IPS-20b (cell line): ENCODE data around the gene NELFA.

Experiments
- H3K27ac ChIP-seq: one replicate; pipeline ENCODE4 v1.5.1; 2013; ENCODE audit warnings: low read length
- H3K27me3 ChIP-seq: 2 replicates; pipeline ENCODE4 v1.6.1; 2013; ENCODE audit warnings: mild to moderate bottlenecking, low read length, inconsistent platforms; ENCODE audit not compliant: insufficient read depth
- H3K36me3 ChIP-seq: 2 replicates; pipeline ENCODE4 v1.6.1; 2013; ENCODE audit warnings: low read depth, mild to moderate bottlenecking, inconsistent platforms, low read length, moderate library complexity; ENCODE audit not compliant: insufficient read depth
- H3K4me1 ChIP-seq: 2 replicates; pipeline ENCODE4 v1.6.1; 2013; ENCODE audit warnings: mild to moderate bottlenecking, control low read depth, inconsistent platforms, low read length, moderate library complexity; ENCODE audit not compliant: insufficient read depth
- H3K4me3 ChIP-seq: 2 replicates; pipeline ENCODE4 v1.5.1; 2013; ENCODE audit warnings: mild to moderate bottlenecking, low read length, inconsistent platforms
- H3K9ac ChIP-seq: 2 replicates; pipeline ENCODE4 v1.6.1; 2013; ENCODE audit warnings: low read depth, mild to moderate bottlenecking, inconsistent platforms, low read length, moderate library complexity
- H3K9me3 ChIP-seq: 2 replicates; pipeline ENCODE4 v1.6.1; 2013; ENCODE audit warnings: mild to moderate bottlenecking, low read depth, low read length, inconsistent platforms; ENCODE audit not compliant: insufficient read depth

Gene NELFA

GRCh38 chr4:1983846-1984405 lies 24.8 kb downstream of the NELFA start:
- H3K27me3 ChIP-seq = no peaks in the 10 kb centered on the region
- no peak overlapping the region for H3K4me3 ChIP-seq
- no peaks in the 10 kb centered on the region for H3K4me1 ChIP-seq
- no peak overlapping the region for H3K27ac ChIP-seq
- H3K9me3 ChIP-seq = no peaks in the 10 kb centered on the region
- peaks cover 88% of the 10 kb centered on the region for H3K36me3 ChIP-seq
- H3K9ac ChIP-seq = no peak overlapping the region

DNA sequence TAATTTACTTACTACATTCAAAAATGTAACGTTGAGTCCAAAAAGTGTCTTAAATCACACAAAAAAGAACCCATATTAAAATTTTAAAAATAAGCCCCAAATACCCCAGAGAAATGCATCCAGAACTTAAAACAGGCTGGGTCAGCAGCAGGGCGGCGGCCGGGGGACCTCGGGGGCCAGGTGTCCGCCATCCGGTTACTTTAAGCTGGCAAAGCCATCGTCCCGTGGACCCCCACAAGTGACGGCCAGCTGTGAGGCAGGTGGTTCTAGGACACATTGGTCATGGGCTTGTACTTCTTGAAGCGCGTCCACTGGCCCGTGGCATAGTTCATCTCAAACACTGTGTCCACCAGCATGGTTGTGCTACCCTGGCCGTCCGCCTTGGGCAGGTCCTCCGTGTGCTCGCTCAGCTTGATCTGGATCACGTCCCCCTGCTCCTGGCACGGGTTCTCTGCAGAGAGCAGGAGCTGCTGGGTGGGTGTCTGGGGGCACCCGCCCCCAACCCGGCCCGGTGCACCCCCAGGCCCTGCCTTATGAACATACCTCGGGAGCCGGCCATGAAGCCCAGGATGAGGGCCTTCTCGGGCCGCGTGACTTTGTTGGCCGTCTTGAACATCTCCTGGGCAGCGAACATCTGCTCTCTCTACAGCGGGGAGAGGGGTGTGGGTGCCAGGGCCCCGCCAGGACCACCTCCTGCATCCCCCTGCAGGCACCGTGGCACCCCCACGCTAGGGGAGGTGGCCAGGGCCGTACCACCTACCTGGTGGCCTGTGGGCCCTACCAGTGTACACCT lies 25.5 kb downstream of the NELFA start:
- H3K27ac ChIP-seq = no peak overlapping the region
- peaks cover 95% of the 10 kb centered on the region for H3K36me3 ChIP-seq
- no peaks in the 10 kb centered on the region for H3K4me1 ChIP-seq
- no peak overlapping the region for H3K9ac ChIP-seq
- no peaks in the 10 kb centered on the region for H3K9me3 ChIP-seq
- H3K4me3 ChIP-seq = no peak overlapping the region
- H3K27me3 ChIP-seq = no peaks in the 10 kb centered on the region

GRCh38 chr4:1982124-1983052 lies 26.4 kb downstream of the NELFA start:
- Histone ChIP-seq H3K27me3 (no peaks in the 10 kb centered on the region), H3K4me1 (no peaks in the 10 kb centered on the region), H3K36me3 (peaks cover 95% of the 10 kb centered on the region), H3K9ac (no peak overlapping the region), H3K9me3 (no peaks in the 10 kb centered on the region), H3K4me3 (no peak overlapping the region), H3K27ac (no peak overlapping the region)

DNA sequence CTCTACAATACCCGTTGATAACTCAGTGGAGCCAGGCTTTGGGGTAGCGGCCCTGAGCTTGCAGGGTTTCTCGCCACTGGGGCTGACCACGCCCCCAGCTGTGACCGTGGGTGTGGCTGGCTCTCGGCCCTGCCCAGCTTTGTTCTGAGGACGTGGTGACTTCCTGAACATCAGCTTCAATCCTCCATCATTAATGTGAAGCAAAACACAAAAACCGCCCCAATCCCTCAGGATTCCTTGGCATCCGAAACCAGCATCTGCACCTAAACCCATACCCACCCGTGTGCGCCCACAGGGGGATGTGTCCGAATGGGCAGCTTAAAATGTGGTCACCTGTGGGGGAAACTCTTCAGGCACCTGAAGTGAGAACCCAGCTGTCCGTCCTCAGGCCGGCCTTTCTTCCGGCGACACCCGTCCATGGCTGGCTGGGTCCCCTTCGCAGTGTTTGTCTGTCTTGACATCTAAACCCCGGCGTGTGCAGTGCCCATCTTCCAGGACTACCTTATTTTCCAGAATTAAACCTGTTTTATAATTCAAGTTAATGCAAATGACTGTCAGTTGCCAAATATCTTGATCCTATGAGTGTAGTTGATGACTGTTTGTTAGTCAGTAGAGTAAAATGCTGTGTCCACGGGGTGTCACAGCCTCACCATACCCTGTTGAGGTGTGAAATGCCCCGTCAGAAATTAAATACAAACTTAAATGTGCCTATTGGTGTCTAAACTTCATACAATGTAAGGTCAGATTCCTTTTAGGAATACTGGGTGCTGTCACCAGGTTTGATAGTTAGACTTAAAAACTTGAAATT lies 27.3 kb downstream of the NELFA start:
- Histone ChIP-seq H3K4me3 (no peak overlapping the region), H3K9me3 (no peaks in the 10 kb centered on the region), H3K27me3 (no peaks in the 10 kb centered on the region), H3K9ac (no peak overlapping the region), H3K36me3 (peaks cover 94% of the 10 kb centered on the region), H3K4me1 (no peaks in the 10 kb centered on the region), H3K27ac (no peak overlapping the region)

DNA sequence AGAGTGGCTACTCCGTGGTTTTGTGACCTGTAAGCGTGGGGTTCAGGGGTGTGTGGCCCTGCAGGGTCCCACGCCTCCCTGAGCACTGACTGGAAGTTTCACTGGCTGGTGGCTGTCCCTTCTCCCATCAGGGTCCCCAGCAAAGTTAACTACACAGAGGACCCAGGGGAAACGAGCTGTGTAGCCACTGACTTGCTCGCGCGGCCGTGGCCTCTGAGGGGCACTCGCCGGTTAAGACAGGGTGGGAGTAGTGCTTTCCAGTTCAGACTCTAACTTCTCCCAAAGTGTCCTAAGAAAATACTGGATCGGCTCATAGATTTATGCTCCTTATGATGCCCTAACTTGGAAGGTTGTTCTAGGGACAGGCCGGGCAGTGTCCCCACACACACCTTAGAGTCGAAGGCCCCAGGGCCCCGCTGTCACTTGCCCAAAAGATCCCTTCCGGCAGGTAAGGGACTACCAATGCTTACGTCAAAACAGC lies 28.2 kb downstream of the NELFA start:
- Histone ChIP-seq H3K27ac (no peak overlapping the region), H3K9ac (no peak overlapping the region), H3K27me3 (no peaks in the 10 kb centered on the region), H3K4me1 (no peaks in the 10 kb centered on the region), H3K4me3 (no peak overlapping the region), H3K36me3 (peaks cover 95% of the 10 kb centered on the region), H3K9me3 (no peaks in the 10 kb centered on the region)

GRCh38 chr4:1979477-1980196 lies 29.1 kb downstream of the NELFA start:
- H3K27ac ChIP-seq = no peak overlapping the region
- H3K9ac ChIP-seq = no peak overlapping the region
- no peak overlapping the region for H3K4me3 ChIP-seq
- peaks cover 98% of the 10 kb centered on the region for H3K36me3 ChIP-seq
- H3K27me3 ChIP-seq = no peaks in the 10 kb centered on the region
- H3K9me3 ChIP-seq = no peaks in the 10 kb centered on the region
- H3K4me1 ChIP-seq = no peaks in the 10 kb centered on the region

GRCh38 chr4:1978741-1979476 lies 29.9 kb downstream of the NELFA start:
- H3K36me3 ChIP-seq = peaks cover 95% of the 10 kb centered on the region
- H3K9me3 ChIP-seq = no peaks in the 10 kb centered on the region
- no peaks in the 10 kb centered on the region for H3K4me1 ChIP-seq
- no peak overlapping the region for H3K4me3 ChIP-seq
- no peak overlapping the region for H3K9ac ChIP-seq
- H3K27me3 ChIP-seq = no peaks in the 10 kb centered on the region
- H3K27ac ChIP-seq = no peak overlapping the region

GRCh38 chr4:1978226-1978625 lies 30.5 kb downstream of the NELFA start:
- Histone ChIP-seq H3K4me1 (no peaks in the 10 kb centered on the region), H3K9me3 (no peaks in the 10 kb centered on the region), H3K36me3 (peaks cover 93% of the 10 kb centered on the region), H3K9ac (no peak overlapping the region), H3K4me3 (no peak overlapping the region), H3K27ac (no peak overlapping the region), H3K27me3 (no peaks in the 10 kb centered on the region)

GRCh38 chr4:1976416-1977352 lies 32.1 kb downstream of the NELFA start:
- peaks cover 91% of the 10 kb centered on the region for H3K36me3 ChIP-seq
- no peak overlapping the region for H3K9ac ChIP-seq
- H3K27ac ChIP-seq = no peak overlapping the region
- H3K27me3 ChIP-seq = no peaks in the 10 kb centered on the region
- H3K9me3 ChIP-seq = no peaks in the 10 kb centered on the region
- H3K4me3 ChIP-seq = no peak overlapping the region
- no peaks in the 10 kb centered on the region for H3K4me1 ChIP-seq
